ENCODE data around the gene PPP1R11. TPM values are rescaled to one million over a fixed set of nuclear protein-coding genes. Genes with fewer than 3 reads are reported as not detected.

The PPP1R11 gene
- total and polyA plus RNA-seq, 2 of the 13 experiments (the other 11 are each of a cell fraction or from before 2014, with no cell fraction given): 32.1 to 58.9 TPM

GRCh38 chr6:30066577-30067459 lies at the start of gene PPP1R11 (continued):
- TF ChIP-seq E2F2 (CRISPR knock-in tag; IDR thresholded peaks at IDR 0.05; ENCODE audit: borderline replicate concordance) (no peak), ZHX2 (IDR thresholded peaks at IDR 0.05; ENCODE audit: low read depth) (peak; percentile 86), ZHX2 (CRISPR knock-in tag; IDR thresholded peaks at IDR 0.05; ENCODE audit: borderline replicate concordance) (no peak), HNF1B (CRISPR knock-in tag; IDR thresholded peaks at IDR 0.05) (peak; percentile 81; the same call in 1 of the 2 replicates), ZBTB7B (CRISPR knock-in tag; IDR thresholded peaks at IDR 0.05) (peak; percentile 87), KIAA2018 (CRISPR knock-in tag; IDR thresholded peaks at IDR 0.05; ENCODE audit: borderline replicate concordance) (no peak), ZGPAT (CRISPR knock-in tag; IDR thresholded peaks at IDR 0.05) (peak; percentile 97), ZNF124 (CRISPR knock-in tag; IDR thresholded peaks at IDR 0.05) (0 out of 2 replicates have a peak, but pooled peaks have one; percentile 46)
